OCI-LY1 (cell line): Measurements from ENCODE around the gene PRTG.

ENCODE experiments used
- H2AFZ ChIP-seq: fragments of 200-600 bp; sonication (generic), shearing (Covaris generic); 2 replicates; pipeline ENCODE4 v1.6.0; 2014; ENCODE audit warnings: antibody characterized with exemption, mild to moderate bottlenecking, low read length
- H3F3A ChIP-seq: fragments of 200-600 bp; sonication (generic), shearing (Covaris generic); 2 replicates; pipeline ENCODE4 v1.6.0; 2014; ENCODE audit warnings: mild to moderate bottlenecking, antibody characterized with exemption, low read length, moderate library complexity; ENCODE audit not compliant: insufficient read depth
- H3K27ac ChIP-seq: fragments of 200-600 bp; sonication (generic); 2 replicates; pipeline ENCODE4 v1.5.1; 2014; ENCODE audit warnings: low read length, mixed run types, mild to moderate bottlenecking, low read depth; ENCODE audit not compliant: poor library complexity, severe bottlenecking
- H3K27me3 ChIP-seq: fragments of 200-600 bp; sonication (generic); 2 replicates; pipeline ENCODE4 v1.6.0; 2014; ENCODE audit warnings: antibody characterized with exemption, mild to moderate bottlenecking, low read length, moderate library complexity; ENCODE audit not compliant: insufficient read depth
- H3K36me3 ChIP-seq: fragments of 200-600 bp; sonication (generic); 2 replicates; pipeline ENCODE4 v1.6.1; 2014; ENCODE audit warnings: mild to moderate bottlenecking, antibody characterized with exemption, low read length, moderate library complexity, mixed read lengths; ENCODE audit not compliant: insufficient read depth
- H3K4me1 ChIP-seq: fragments of 200-600 bp; sonication (generic); 2 replicates; pipeline ENCODE4 v1.5.1; 2014; ENCODE audit warnings: mild to moderate bottlenecking, low read length, moderate library complexity; ENCODE audit not compliant: insufficient read depth, severe bottlenecking
- H3K4me2 ChIP-seq: fragments of 200-600 bp; sonication (generic), shearing (Covaris generic); 2 replicates; pipeline ENCODE4 v1.6.1; 2014; ENCODE audit warnings: low read length
- H3K4me3 ChIP-seq: fragments of 200-600 bp; sonication (generic); 2 replicates; pipeline ENCODE4 v1.5.1; 2014; ENCODE audit warnings: low read length, low read depth, mild to moderate bottlenecking, mixed read lengths; ENCODE audit not compliant: poor library complexity, severe bottlenecking
- H3K79me2 ChIP-seq: fragments of 200-600 bp; shearing (Covaris generic); 2 replicates; pipeline ENCODE4 v1.6.1; 2016; ENCODE audit warnings: mixed run types, low read length, mixed read lengths; ENCODE audit not compliant: insufficient read depth
- H3K9ac ChIP-seq: fragments of 200-600 bp; sonication (generic), shearing (Covaris generic); 2 replicates; pipeline ENCODE4 v1.6.1; 2014; ENCODE audit warnings: mild to moderate bottlenecking, low read length, mixed read lengths
- H3K9me2 ChIP-seq: fragments of 200-600 bp; sonication (generic), shearing (Covaris generic); 2 replicates; pipeline ENCODE4 v1.6.1; 2014; ENCODE audit warnings: low read depth, mild to moderate bottlenecking, low read length, mixed read lengths
- H3K9me3 ChIP-seq: fragments of 200-600 bp; shearing (Covaris generic); 2 replicates; pipeline ENCODE4 v1.6.1; 2014; ENCODE audit warnings: low read length, mixed read lengths
- H4K20me1 ChIP-seq: fragments of 200-600 bp; sonication (generic), shearing (Covaris generic); 2 replicates; pipeline ENCODE4 v1.6.0; 2016; ENCODE audit warnings: mild to moderate bottlenecking, low read length; ENCODE audit not compliant: insufficient read depth
- CTCF ChIP-seq: fragments of 200-600 bp; sonication (generic), shearing (Covaris generic); IDR thresholded peaks from 2 replicates; pipeline ENCODE4 v1.5.1; 2017; ENCODE audit warnings: mild to moderate bottlenecking, antibody characterized with exemption, low read length, moderate library complexity, mixed read lengths
- EZH2 ChIP-seq: fragments of 200-600 bp; sonication (generic), shearing (Covaris generic); IDR thresholded peaks from 2 replicates; pipeline ENCODE4 v1.8.0; 2017; ENCODE audit warnings: borderline replicate concordance, mixed run types, mild to moderate bottlenecking, antibody characterized with exemption, low read length, moderate library complexity, mixed read lengths

PRTG gene

GRCh38 chr15:55658886-55659285 is 84.1 kb downstream of the PRTG start:
- no peak overlapping the region for H3K4me2 ChIP-seq
- H2AFZ ChIP-seq, result no peak overlapping the region
- TF ChIP-seq CTCF (no peak), EZH2 (no peak)
- H4K20me1 ChIP-seq, result no peaks in the 10 kb centered on the region
- no peaks in the 10 kb centered on the region for H3K36me3 ChIP-seq
- no peaks in the 10 kb centered on the region for H3K9me3 ChIP-seq
- H3K79me2 ChIP-seq, result no peaks in the 10 kb centered on the region
- H3K9me2 ChIP-seq, result no peaks in the 10 kb centered on the region
- no peak overlapping the region for H3K4me3 ChIP-seq
- H3K9ac ChIP-seq, result no peak overlapping the region
- H3F3A ChIP-seq, result no peaks in the 10 kb centered on the region
- no peak overlapping the region for H3K27ac ChIP-seq
- no peaks in the 10 kb centered on the region for H3K4me1 ChIP-seq
- no peaks in the 10 kb centered on the region for H3K27me3 ChIP-seq

DNA sequence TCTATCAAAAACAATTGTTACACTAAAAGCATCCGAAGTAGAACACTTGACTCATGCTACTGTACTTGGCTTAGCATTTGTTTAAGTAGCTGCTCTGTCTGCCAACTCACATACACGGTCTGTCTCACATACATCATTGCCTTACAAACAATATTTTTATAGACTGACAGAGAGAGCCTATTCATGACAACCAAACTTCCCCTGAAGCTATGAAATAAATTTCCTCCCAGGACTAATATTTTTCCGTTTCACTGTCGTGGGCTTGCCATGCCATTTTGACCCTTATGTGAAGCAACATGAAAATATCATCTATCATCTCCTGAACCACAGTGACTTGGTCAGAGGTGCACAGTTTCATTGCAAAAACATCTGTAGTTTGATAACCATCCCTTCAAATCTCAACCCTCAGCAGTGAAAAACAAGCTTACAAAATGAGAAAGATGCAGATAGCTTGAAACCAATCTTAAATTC is 88.4 kb downstream of the PRTG start:
- H3K27ac ChIP-seq, result no peak overlapping the region

DNA sequence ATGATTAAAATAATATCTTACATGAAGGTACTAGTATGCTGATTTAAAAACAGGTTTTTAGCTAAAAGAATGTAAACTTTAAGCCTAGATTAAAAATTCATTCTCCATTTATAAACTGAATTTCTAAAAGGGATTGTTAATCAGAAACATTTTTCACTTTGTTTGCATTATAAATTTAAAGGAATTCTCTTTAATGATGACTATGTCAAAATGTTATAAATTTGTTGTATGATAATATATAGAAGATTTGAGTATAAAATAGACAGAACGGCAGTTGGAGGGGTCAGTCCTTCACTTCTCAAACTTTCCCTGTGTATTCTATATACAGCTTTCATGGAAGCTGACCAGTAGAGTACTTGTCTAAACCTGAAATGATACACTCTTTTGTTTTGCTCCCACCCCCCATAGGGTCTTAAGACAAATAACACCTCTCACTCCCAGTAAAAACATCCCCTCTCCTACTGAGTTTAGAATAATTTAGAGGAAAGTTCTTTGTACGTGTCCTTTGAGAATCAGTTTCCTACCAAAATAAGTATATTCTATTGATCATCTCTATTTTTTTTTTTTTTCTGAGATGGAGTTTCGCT is 90.0 kb downstream of the PRTG start:
- no peak overlapping the region for H3K4me2 ChIP-seq
- H3K27me3 ChIP-seq, result no peaks in the 10 kb centered on the region
- no peak overlapping the region for H3K27ac ChIP-seq
- TF ChIP-seq CTCF, result no peak
- no peak overlapping the region for H3K4me3 ChIP-seq
- H3K4me1 ChIP-seq, result no peaks in the 10 kb centered on the region
- no peak overlapping the region for H2AFZ ChIP-seq
- no peaks in the 10 kb centered on the region for H3F3A ChIP-seq
- no peaks in the 10 kb centered on the region for H4K20me1 ChIP-seq
- H3K9ac ChIP-seq, result no peak overlapping the region
- H3K36me3 ChIP-seq, result no peaks in the 10 kb centered on the region
- H3K79me2 ChIP-seq, result no peaks in the 10 kb centered on the region
- H3K9me3 ChIP-seq, result no peaks in the 10 kb centered on the region
- H3K9me2 ChIP-seq, result no peaks in the 10 kb centered on the region

More for the DNA sequence above, 88.4 kb downstream of the PRTG start:
- Histone ChIP-seq H3K9me3 (no peaks in the 10 kb centered on the region), H3K4me3 (no peak overlapping the region), H3K4me1 (no peaks in the 10 kb centered on the region), H4K20me1 (no peaks in the 10 kb centered on the region), H3K9ac (no peak overlapping the region), H2AFZ (no peak overlapping the region), H3K36me3 (no peaks in the 10 kb centered on the region), H3K4me2 (no peak overlapping the region), H3K27me3 (no peaks in the 10 kb centered on the region), H3F3A (no peaks in the 10 kb centered on the region), H3K9me2 (no peaks in the 10 kb centered on the region), H3K79me2 (no peaks in the 10 kb centered on the region)
- TF ChIP-seq EZH2 (no peak), CTCF (no peak)
